ENCODE data around the gene SPA17.

GRCh38 chr11:124635932-124636331 is 37.8 kb upstream of the SPA17 start:
- TF ChIP-seq CTCF (IDR thresholded peaks at IDR 0.05; ENCODE audit: poor library complexity, severe bottlenecking) (no peak), TAF1 (IDR thresholded peaks at IDR 0.05; ENCODE audit: low read depth) (no peak), REST (IDR thresholded peaks at IDR 0.05; ENCODE audit: borderline replicate concordance) (no peak), EP300 (conservative IDR thresholded peaks at IDR 0.05; ENCODE audit: poor library complexity, severe bottlenecking) (no peak), POLR2AphosphoS5 (IDR thresholded peaks at IDR 0.05) (no peak)
